Duodenal mucosa (tissue), 2 donors: ENCODE data around the gene RUNX3.

Experiments
- H3K27ac ChIP-seq: one replicate; pipeline ENCODE4 v1.7.0; 2013; ENCODE audit warnings: low read depth, low read length
- H3K27me3 ChIP-seq, 2 donors: one replicate each; pipeline ENCODE4 v1.7.0; 2013; ENCODE audit warnings: low read length in 2 of 2, control low read depth in 1 of 2; ENCODE audit not compliant: insufficient read depth in 2 of 2, control insufficient read depth in 1 of 2
- H3K36me3 ChIP-seq, 2 donors: one replicate each; pipeline ENCODE4 v1.7.0; 2013; ENCODE audit warnings: low read length in 2 of 2, control low read depth in 1 of 2; ENCODE audit not compliant: insufficient read depth in 2 of 2, control insufficient read depth in 1 of 2
- H3K4me1 ChIP-seq, 2 donors: one replicate each; pipeline ENCODE4 v1.7.0; 2013; ENCODE audit warnings: low read length in 2 of 2, control low read depth in 1 of 2; ENCODE audit not compliant: insufficient read depth in 2 of 2, control insufficient read depth in 1 of 2
- H3K4me3 ChIP-seq, 2 donors: one replicate each; pipeline ENCODE4 v1.7.0; 2013; ENCODE audit warnings: low read length in 2 of 2, low read depth in 1 of 2
- H3K9ac ChIP-seq, 2 donors: one replicate each; pipeline ENCODE4 v1.7.0; 2013; ENCODE audit warnings: low read length in 2 of 2, low read depth in 1 of 2
- H3K9me3 ChIP-seq, 2 donors: one replicate each; pipeline ENCODE4 v1.7.0; 2013; ENCODE audit warnings: low read length in 2 of 2, control low read depth in 1 of 2; ENCODE audit not compliant: control insufficient read depth in 1 of 2

The RUNX3 gene

GRCh38 chr1:24874611-24875234, 55.4 kb downstream of the RUNX3 start:
- no peak overlapping the region for H3K4me3 ChIP-seq
- H3K4me1 ChIP-seq, result peaks cover 6 to 7% of the 10 kb centered on the region in 2 donors
- no peaks in the 10 kb centered on the region for H3K36me3 ChIP-seq
- H3K9ac ChIP-seq, result no peak overlapping the region
- no peaks in the 10 kb centered on the region for H3K27me3 ChIP-seq
- H3K9me3 ChIP-seq, result no peaks in the 10 kb centered on the region
- H3K27ac ChIP-seq, result no peak overlapping the region

DNA sequence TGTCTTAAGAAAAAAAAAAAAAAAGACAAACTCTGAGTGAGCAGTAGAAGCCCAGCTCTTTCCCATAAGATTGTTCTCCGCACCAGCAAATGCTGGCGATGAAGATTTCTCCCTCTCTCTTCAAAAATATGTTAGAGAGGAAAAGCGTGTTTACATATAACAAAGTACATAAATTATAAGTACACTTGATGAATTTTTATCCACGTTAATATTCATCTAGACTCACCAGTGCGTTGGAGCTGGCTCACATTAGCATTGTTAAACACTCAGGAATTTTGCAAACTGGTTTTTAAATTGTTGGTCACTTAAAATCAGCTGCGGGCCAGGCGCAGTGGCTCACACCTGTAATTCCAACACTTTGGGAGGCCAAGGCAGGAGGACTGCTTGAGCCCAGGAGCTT, 56.0 kb downstream of the RUNX3 start:
- H3K27me3 ChIP-seq, result no peaks in the 10 kb centered on the region
- H3K9ac ChIP-seq, result no peak overlapping the region
- H3K9me3 ChIP-seq, result no peaks in the 10 kb centered on the region
- H3K4me3 ChIP-seq, result no peak overlapping the region
- H3K27ac ChIP-seq, result no peak overlapping the region
- H3K4me1 ChIP-seq, result peaks cover 4% of the 10 kb centered on the region in 2 donors
- no peaks in the 10 kb centered on the region for H3K36me3 ChIP-seq

- no peaks in the 10 kb centered on the region for H3K27me3 ChIP-seq
- no peak overlapping the region for H3K9ac ChIP-seq
- H3K27ac ChIP-seq, result no peak overlapping the region
- H3K4me3 ChIP-seq, result no peak overlapping the region
- H3K4me1 ChIP-seq, result peaks cover 3 to 4% of the 10 kb centered on the region in 2 donors
- no peaks in the 10 kb centered on the region for H3K36me3 ChIP-seq
- no peaks in the 10 kb centered on the region for H3K9me3 ChIP-seq
Measured at GRCh38 chr1:24873148-24873547, 56.9 kb downstream of the RUNX3 start.

DNA sequence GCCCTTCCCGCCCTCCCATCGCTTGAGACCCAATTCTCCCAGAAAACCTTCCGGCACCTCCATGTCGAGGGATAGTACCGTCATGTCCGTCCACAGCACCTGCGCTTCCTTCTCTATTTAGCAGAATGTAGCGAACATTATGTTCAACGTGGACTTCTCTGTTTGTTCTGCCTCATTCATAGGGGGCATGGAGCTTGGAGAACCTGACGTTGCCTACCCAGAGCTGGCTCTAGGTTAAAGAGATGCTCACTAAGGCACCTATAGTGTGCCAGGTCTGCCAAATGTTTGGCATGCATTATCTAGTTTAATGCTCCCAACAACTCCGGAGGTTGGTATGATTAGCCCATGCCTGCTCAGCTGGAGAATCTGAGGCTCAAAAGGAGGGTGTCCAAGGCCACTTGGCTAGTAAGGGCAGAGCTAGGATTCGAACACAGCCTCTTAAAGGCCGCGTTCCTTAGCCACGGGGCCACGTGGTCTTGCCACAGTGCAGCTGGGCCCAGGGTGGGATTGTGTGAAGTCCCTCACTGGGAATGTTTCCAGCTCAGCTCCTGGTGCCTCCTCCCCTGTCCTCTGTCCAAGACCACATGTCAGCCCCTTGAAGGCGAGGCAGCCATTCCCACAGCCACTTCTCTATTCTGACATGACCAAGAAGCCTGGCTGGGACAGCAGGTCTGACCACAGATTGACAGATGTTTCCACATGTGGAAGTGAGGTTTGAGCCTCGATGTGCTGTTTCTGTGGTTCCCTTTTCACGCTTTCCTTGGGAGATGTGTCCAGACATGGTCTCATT, 57.8 kb downstream of the RUNX3 start:
- peaks cover 3 to 4% of the 10 kb centered on the region in 2 donors for H3K4me1 ChIP-seq
- H3K27ac ChIP-seq, result no peak overlapping the region
- H3K4me3 ChIP-seq, result no peak overlapping the region
- no peaks in the 10 kb centered on the region for H3K9me3 ChIP-seq
- no peak overlapping the region for H3K9ac ChIP-seq
- H3K36me3 ChIP-seq, result no peaks in the 10 kb centered on the region
- H3K27me3 ChIP-seq, result peaks cover 0 to 4% of the 10 kb centered on the region in 2 donors

DNA sequence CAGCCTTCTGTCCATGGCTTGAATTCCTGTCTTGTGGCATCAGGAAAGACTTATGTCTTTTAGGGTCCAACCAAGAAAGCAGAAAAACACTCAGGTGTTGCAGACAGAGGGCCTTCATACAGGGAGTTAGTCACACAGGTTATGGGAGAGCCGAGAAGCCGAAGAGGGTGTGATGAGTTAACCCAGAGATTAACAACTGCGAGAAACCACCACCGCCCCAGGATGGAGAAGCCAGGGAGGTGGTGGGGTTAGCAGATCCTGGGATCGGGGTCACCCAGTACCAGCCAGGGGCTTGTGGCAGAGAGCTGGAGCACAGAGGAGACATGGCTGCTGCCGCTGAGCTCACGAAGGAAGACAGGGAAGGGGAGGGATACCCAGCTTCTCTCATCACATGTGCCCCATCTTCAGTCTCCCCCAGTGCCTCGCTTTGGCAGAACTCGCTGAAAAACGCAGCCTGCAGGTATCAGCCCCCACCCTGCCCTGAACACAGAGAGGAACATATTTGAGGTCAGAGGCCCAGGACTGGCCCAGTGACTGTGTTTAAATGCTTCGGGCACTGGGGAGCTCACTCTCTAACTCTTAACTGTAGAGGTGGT, 58.7 kb downstream of the RUNX3 start:
- H3K9me3 ChIP-seq, result no peaks in the 10 kb centered on the region
- H3K36me3 ChIP-seq, result no peaks in the 10 kb centered on the region
- no peak overlapping the region for H3K27ac ChIP-seq
- no peak overlapping the region for H3K4me3 ChIP-seq
- H3K4me1 ChIP-seq, result peaks cover 3 to 5% of the 10 kb centered on the region in 2 donors
- peaks cover 0 to 5% of the 10 kb centered on the region in 2 donors for H3K27me3 ChIP-seq
- H3K9ac ChIP-seq, result no peak overlapping the region

DNA sequence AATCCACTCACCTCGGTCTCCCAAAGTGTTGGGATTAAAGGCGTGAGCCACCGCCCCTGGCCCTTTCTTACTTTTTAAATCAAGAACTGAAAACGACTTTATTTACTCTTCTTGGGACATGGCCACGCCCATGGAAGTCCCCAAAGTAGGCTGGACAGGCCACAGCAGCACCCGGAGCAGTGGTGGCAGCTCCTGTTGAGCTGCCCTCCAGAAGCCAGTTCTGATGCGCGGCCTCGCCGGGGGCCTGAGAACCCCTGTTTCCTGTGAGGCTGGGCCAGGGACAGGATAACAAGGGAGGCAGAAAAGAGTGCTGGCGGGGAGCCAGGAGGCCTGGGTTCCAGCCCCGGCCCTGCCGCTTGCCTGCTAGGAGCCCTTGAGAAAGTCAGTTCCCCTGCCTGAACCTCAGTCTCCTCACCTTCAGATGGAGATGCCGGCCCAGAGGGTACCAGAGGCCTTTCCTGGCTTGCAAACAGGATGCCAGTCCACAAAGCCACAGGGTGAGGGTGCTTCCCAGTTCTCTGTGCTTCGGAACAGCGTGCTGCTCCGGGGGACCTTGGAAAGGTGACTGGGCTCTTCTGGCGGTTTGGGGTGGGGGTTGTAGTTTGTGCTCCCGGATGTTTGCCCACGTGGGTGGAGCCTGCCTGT, 59.4 kb downstream of the RUNX3 start:
- H3K4me3 ChIP-seq, result no peak overlapping the region
- H3K27me3 ChIP-seq, result peaks cover 0 to 5% of the 10 kb centered on the region in 2 donors
- no peaks in the 10 kb centered on the region for H3K36me3 ChIP-seq

GRCh38 chr1:24868016-24868875, 61.8 kb downstream of the RUNX3 start:
- Histone ChIP-seq H3K27me3 (peaks cover 0 to 5% of the 10 kb centered on the region in 2 donors), H3K4me1 (peaks cover 17 to 21% of the 10 kb centered on the region in 2 donors), H3K27ac (no peak overlapping the region), H3K36me3 (no peaks in the 10 kb centered on the region), H3K9ac (no peak overlapping the region), H3K9me3 (no peaks in the 10 kb centered on the region), H3K4me3 (no peak overlapping the region)

More for the DNA sequence above, 59.4 kb downstream of the RUNX3 start:
- H3K9ac ChIP-seq, result no peak overlapping the region
- no peaks in the 10 kb centered on the region for H3K9me3 ChIP-seq
- no peak overlapping the region for H3K27ac ChIP-seq
- peaks cover 3 to 8% of the 10 kb centered on the region in 2 donors for H3K4me1 ChIP-seq

GRCh38 chr1:24867084-24867870, 62.8 kb downstream of the RUNX3 start:
- peaks cover 0 to 5% of the 10 kb centered on the region in 2 donors for H3K27me3 ChIP-seq

More at GRCh38 chr1:24867084-24867870, 62.8 kb downstream of the RUNX3 start:
- no peaks in the 10 kb centered on the region for H3K9me3 ChIP-seq
- no peaks in the 10 kb centered on the region for H3K36me3 ChIP-seq
- no peak overlapping the region for H3K9ac ChIP-seq
- peaks cover 24 to 31% of the 10 kb centered on the region in 2 donors for H3K4me1 ChIP-seq
- H3K27ac ChIP-seq, result no peak overlapping the region
- no peak overlapping the region for H3K4me3 ChIP-seq
